ENCODE data around the gene APBA3.
A peak's percentile ranks its signal among the peaks of the same experiment; 100 is the strongest.
"Not testable (repeated sequence)": the region's sequence is repeated elsewhere in the genome, so short reads cannot be mapped to it uniquely, and the experiment has no call there.

The APBA3 gene

DNA sequence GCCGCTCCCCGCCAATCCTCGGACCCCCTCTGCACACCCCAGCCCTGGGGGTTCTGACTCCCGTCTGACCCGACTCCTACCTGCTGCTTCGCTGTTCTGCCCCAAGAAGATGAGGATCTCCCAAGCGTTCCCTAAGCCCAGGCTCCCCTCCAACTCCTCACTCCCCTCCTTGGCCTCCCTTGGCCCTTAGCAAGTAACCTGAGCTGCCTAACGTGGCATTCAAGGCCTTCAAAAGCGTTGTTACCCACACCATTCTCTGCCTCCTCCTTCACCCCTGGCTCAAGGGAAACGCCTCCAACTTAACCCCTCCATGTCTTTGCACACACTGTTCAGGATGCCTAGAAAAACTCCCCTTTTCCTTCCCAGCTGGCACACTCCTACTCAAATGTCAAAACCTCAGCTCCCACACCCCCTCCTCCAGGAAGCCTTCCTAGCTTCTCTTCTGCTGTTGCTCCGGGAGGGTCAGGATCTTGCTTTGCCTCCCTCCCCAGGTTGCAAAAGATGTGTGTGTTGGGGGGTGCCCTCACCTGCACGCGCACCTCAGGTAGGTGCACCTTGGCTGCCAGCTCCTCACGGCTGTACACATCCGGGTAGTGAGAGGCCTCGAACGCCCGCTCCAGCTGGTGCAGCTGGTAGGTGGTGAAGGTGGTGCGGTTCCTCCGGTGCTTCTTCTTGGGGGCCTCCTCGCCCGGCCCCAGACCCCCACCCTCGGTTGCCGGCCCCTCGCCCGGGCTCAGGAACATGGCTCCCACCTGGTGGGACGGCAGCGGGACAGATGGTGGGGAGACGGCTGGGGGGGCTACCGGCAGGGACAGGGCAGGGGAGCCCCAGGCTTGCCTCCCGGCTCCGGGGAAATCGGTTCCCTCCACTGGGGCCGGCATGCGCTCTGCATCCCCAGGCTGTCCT is 9.8 kb upstream of the APBA3 start:
- DNase-seq = no peak

DNA sequence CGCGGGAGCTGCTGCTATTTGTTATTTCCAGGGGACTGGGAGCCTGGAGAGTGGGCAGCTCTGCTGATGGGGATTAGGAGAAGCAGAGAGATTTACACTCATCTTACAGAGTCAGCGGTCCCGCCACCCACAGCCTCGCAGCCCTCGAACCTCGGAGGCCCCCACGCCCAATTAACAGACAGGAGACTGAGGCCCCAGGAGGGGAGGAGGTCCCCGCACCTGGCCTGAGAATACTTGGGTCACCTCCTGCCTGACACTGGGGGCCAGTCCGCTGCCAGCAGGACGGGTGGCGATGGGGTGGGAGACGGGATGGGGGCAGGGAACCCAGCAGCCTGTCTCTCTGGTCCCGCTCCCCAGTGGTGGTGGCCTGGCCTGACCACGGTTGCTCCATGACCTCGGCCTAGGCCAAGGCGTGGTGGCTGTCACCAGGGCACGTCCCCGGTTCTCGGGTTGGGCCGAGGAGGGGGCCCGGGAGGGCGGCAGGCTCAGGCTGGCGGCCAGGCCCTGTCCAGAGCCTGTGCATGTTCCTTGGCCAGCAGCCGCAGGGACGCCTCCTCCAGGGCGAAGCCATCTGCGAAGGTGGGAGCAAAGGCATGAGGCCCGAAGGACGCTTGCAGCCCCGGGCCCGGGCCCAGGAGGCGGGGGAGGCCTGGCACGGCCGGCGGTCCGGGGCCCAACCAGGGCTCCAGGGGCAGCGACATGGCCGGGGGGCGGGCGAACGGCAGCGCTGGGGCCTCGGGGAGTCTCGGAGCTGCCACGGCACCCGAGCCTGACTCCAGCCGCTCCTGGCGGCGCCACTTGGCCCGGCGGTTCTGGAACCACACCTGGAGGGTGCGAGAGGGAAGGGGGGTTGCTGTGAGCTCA is 8.9 kb upstream of the APBA3 start:
- no peak for DNase-seq

DNA sequence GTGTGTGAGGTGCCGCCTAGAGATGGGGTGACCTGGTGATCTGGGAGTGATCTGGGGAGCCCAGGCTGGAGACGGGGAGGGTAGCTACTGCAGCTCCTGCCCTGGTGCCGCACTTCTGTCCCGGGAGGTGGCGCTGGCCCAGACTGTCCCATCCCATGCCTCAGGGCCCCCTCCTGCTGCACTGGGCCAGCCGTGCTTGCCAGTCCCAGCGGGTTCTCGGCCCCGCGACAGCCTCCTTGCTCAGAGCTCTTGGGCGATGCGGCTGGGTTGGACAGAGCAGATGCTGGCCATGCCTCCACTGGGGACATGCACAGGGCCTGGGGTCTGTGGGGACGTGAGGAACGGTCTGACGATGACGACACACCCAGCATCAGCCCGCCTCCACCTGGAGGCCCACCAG is 8.0 kb upstream of the APBA3 start:
- no peak for DNase-seq

DNA sequence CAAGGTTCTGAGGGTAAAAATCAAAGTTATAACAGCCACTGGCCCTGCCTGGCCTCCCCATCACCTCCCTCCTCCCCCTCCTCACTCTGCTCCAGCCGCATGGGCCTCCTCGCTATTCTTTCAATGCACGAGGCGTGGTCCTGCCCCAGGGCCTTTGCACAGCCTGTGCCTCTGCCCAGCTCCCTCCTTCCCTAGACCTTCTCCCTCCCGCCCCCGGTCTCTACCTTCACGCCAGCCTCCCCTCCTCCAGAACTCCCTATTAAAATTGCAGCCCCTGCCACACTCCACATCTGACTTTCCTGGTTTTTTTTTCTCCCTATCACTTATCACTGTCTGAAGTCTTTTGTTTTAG is 7.2 kb upstream of the APBA3 start:
- no peak for DNase-seq

DNA sequence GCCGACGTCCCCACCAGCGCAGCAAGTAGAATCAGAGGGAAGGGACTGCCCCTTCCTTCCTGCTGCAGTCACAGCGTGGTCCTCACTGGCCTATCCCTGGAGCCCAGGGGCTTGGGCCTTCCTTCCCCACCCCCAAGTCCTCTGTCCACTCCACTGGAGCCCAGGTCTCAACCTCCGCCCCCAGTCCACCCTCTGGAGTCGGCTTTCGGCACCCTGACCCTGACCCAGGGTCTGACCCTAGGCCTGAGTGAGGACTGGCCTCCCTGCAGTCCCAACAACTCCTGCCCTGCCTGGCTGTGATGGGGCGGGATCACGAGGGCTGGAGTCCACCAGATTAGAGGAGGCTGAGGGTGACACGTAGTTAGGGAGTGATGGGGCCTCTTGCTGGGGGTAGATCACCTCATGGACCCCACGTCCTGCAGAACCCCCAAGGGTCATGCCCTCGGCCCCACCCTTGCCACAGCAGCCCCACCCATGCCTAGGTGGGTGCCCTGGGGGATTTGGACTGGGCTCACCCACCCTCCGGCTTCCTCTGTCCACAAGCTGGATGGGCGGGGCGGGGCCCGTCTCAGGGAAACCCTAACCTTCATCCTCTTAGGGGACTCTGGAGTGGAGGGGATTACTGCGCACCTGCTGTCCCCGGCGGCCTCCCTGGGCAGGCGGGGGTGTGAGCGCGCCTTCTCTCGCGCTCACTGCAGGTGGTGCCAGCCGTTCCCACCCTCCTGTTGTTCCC is 6.7 kb upstream of the APBA3 start:
- no peak for DNase-seq

DNA sequence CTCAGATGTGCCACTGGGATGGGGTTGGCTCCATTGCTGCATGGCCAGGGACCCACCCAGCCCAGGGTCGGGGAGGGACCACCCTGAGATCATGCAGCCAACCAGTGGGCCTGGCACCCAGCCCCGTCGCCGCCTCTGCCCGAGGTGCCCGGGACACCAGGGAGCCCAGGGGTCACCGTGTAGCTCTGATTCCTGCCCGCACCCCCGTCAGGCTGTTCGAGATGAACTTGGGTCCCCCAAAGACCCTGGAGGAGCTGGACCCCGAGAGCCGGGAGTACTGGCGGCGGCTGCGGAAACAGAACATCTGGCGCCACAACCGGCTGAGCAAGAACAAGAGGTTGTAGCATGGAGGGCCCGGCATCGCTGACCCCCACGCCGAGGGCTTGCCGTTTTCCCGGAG is 5.6 kb upstream of the APBA3 start:
- DNase-seq = no peak

GRCh38 chr19:3766520-3766919 is 5.0 kb upstream of the APBA3 start:
- DNase-seq = no peak

DNA sequence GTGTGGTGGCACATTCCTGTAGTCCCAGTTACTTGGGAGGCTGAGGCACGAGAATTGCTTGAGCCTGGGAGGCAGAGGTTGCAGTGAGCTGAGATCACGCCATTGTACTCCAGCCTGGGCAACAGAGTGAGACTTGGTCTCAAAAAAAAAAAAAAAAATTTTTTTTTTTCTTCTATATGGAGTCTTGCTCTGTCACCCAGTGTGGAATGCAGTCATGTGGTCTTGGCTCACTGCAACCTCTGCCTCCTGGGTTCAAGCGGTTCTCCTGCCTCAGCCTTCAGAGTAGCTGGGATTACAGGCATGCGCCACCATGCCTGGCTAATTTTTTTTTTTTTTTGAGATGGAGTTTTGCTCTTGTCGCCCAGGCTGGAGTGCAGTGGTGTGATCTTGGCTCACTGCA is 4.3 kb upstream of the APBA3 start:
- not testable (repeated sequence) for DNase-seq

GRCh38 chr19:3765121-3765520 is 3.6 kb upstream of the APBA3 start:
- no peak for DNase-seq

DNA sequence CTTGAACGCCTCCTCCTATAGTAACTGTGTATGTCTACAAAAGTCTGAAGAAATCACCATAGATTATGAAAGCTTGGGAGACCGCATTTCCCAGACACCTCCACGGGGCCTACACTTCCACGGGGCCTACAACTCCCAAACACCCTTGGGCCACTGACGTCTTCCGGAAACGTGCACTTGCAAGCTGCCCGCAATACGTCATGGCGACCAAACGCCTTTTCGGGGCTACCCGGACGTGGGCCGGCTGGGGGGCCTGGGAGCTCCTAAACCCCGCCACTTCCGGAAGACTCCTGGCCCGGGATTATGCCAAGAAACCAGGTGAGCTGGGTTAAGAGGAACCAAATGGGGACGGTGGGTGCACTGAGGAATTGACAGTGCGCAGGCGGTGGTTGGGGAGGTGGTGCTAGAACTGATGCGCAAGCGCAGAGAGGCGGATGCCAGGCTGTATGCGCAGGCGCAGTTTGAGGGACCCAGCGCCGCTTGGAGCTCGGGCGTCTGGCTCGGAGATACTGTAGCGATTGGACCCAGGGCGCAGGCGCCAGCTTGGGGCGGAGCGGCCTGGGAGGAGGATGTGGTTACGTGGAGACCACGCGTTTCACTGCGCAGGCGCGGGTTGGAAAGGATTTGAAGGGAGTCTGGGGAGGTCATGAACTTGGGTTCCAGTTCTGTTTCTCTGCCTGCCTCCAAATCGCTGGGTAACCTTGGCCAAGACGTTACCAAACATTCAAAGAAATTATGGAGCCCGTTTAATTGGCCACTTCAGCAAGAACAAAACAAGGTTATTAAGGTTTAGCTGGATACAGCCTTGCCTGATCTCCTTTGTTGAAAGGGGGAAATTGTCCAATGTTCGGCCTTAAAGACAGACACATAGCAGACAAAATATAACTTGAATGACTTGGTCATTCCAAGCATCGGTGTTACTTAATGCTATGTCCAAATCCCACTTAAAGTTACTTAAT is 1.3 kb upstream of the APBA3 start, which contains the start of gene MRPL54:
Gene MRPL54, plus strand, starts transcription at position 182 of the 959 bp plus-strand sequence. Its CDS starts 19 bp downstream, at position 201.
- peak; percentile 97 for DNase-seq

DNA sequence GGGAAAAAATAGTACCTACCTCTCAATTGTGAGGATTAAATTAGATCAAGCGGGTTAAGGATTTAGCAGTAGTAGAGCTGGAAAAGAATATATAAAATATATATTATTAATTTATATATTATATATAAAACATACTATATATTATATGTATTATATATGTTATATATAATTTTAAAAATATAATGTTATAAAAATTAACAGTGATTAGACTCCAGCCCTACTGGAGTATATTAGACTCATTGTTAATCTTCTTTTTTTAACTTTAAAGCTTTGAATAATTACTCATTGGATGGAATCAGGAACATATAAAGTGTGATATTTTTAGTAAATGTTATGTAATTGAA is 610 bp upstream of the APBA3 start:
- no peak for DNase-seq

DNA sequence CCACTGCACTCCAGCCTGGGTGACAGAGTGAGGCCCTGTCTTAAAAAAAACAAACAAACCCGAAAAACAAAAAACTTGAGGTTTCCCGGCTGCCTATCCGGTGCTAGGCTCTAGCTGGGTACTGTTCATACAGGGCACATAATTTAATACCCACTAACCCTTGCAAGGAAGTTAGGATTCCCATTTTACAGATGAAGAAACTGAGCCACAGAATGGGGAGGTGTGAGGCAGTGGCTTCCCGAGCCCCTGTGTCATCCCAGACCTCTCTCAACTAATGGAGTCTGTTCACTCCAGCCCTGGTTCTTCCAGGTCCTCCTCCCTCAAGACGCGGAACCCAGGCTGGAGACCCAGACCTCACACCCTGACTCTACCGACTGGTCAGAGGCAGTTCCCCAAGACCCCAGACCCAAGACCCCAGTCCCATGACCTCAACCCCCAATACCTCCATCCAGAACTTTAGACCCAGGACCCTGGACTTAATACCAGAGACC is 576 bp downstream of the APBA3 start:
- DNase-seq = no peak

DNA sequence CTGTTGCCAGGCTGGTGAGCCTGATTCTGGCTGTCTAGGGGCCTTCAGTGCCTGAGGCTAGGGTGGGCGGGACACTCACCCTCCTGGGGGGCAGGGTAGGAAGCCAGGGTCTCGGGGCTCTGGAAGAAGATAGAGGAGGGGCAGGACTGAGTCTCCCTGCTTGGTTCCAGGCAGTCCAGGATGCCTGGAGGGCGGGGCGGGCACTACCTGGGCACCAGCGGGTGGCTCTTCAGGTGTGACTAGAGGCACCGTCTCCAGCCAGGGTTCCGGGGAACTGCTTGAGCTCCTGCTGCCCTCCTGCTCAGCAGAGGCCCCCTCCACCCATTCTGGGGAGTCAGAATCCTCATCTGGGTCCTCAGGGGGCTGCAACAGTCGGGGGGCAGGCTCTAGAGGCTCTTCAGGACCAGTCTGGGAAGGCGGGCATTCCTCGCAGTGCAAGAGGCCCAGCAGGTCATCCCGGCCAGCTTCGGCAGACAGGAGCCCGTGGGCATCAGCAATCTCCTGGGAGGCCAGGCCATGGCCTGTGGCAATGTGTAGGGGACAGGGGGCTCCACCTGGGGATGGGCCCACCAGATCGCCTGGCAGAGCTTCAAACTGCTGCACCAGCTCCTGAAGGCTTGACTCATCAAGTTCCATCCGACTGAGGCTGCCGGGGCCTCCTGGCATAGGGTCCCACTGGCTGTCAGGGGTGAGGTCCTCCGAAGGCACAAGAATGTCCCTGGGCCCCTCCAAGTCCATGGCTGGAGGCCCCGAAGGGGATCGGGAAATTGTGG is 1.8 kb downstream of the APBA3 start:
- no peak for DNase-seq

- not testable (repeated sequence) for DNase-seq
These were observed 3.2 kb downstream of the APBA3 start for GRCh38 chr19:3758297-3758696.

DNA sequence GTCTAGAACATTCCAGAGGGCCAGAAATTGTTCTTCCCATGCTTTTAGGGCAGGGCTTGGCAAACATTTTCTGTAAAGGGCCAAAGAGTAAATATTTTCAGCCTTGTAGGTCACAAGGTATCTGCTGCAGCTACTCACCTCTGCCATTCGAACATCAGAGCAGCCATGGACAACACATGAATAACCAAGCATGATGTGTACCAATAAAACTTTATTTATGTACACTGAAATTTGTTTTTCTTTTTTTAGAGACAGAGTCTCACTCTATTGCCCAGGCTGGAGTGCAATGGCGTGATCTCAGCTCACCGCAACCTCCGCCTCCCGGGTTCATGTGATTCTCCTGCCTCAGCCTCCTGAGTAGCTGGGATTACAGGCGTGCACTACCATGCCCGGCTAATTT is 3.8 kb downstream of the APBA3 start:
- DNase-seq = not testable (repeated sequence)

DNA sequence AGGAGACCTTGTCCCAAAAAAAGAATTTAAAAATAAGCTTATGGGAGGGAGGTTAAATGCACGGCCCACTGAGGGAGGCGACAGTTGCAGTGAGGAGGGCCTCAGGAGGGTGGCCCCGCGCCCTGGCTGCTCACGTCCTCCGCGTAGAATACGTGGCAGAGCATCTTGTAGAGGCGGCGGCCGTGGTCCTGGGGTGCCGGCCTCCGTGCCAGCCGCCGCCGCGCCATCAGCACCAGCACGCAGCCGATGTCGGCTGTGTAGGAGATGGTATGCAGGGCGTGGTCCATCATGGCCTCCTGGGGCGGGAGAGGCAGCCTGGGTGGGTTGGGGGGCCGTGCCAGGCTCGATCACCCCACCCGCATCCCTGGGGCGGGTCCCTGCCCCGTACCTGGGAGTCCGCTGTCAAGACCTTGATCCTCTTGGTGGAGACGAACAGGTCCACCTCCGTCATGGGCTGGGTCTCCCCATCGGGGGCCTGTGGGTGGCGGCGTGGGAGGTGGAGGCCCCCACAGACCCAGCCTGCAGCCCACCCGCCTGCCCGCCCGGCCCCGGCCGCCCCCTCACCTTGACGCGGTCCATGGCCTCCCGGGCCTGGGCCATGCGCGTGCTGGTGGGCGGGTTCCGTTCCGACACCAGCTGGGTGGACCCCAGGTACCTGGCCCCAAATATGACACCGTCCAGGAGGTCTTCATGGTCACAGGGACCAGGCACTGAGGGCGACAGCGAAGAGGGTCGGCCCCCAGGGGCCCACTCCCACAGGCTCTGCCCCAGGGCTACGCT is 7.7 kb downstream of the APBA3 start:
- DNase-seq = no peak

DNA sequence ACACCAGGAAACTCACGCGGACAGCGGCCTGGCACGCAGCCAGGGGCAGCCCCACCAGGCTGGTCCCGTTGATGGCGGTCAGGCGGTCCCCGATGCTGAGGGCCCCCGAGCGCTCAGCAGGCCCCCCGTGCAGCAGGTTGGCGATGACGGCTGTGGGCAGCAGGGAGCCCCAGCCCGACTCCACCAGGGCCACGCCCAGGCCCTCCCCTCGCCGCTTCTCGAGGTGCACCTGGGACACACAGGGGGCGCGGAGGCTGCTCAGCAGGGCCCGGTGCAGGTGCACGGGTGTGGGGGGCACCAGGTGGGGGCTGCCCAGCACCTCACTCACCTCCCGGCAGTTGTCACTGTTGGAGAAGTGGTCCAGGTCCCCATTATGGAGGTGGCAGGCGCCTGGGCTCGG is 9.0 kb downstream of the APBA3 start:
- no peak for DNase-seq

GRCh38 chr19:3751236-3751635 is 10.3 kb downstream of the APBA3 start:
- no peak for DNase-seq

- DNase-seq = no peak
These were observed 11.3 kb downstream of the APBA3 start for GRCh38 chr19:3750211-3750610.

GRCh38 chr19:3748965-3749364 is 12.5 kb downstream of the APBA3 start:
- peak; percentile 68 for DNase-seq

All from NCI-H2029 (cell line).